Adrenal gland (tissue), 12 donors: Measurements from ENCODE around the gene HRAS. TPM values are rescaled to one million over a fixed set of nuclear protein-coding genes. Genes with fewer than 3 reads are reported as not detected.

ENCODE experiments used
- DNase-seq, 7 donors: peaks; one replicate each; pipeline ENCODE4 v3.0.0-alpha.2; 2019 to 2020
- H3K27ac ChIP-seq, 5 donors: fragments of 200-600 bp; sonication (generic) in 4 of 5; 1 replicate in 3 of 5; 2 replicates in 2 of 5; pipeline versions ENCODE4 v1.5.1 to v1.8.0; 2016 to 2020; ENCODE audit warnings: mild to moderate bottlenecking in 1 of 5
- H3K27me3 ChIP-seq: fragments of 200-600 bp; 2 replicates; pipeline ENCODE4 v1.8.0; 2021
- H3K36me3 ChIP-seq, 2 donors: fragments of 200-600 bp; replicated peaks in 1 of 2; 1 replicate in 1 of 2; 2 replicates in 1 of 2; pipeline versions ENCODE4 v1.5.1 to v1.8.0; 2018 to 2022
- H3K4me1 ChIP-seq, 2 donors: fragments of 200-600 bp; replicated peaks in 1 of 2; 1 replicate in 1 of 2; 2 replicates in 1 of 2; pipeline versions ENCODE4 v1.5.1 to v1.8.0; 2018 to 2021
- H3K4me3 ChIP-seq, 4 donors: fragments of 200-600 bp; sonication (generic) in 3 of 4; one replicate each; pipeline ENCODE4 v1.5.1; 2016 to 2018
- H3K9me3 ChIP-seq, 3 donors: fragments of 200-600 bp; sonication (generic) in 1 of 3; replicated peaks in 1 of 3; 1 replicate in 2 of 3; 2 replicates in 1 of 3; pipeline versions ENCODE4 v1.5.1 to v1.8.0; 2016 to 2021
- POLR2A ChIP-seq, 2 donors: fragments of 450-650 bp; IDR thresholded peaks; one replicate each; pipeline ENCODE4 v1.6.1; 2017; ENCODE audit warnings: antibody characterized with exemption in 2 of 2, mild to moderate bottlenecking in 2 of 2, moderate library complexity in 1 of 2
- WGBS, 4 donors: extraction: QIAGEN DNeasy Blood & Tissue Kit in 2 of 4; methylation state at CpG; one replicate each; pipeline versions ENCODE4 v1.1.5 to v1.1.7; 2013 to 2017; 5-methylcytosine and 5-hydroxymethylcytosine counted together
- intact Hi-C, 2 donors: fragments of 100-400 bp; cut with DNase I; formaldehyde crosslinking; loops; one replicate each; pipeline versions ENCODE4 v1.14.1 to v1.15.0; 2022 to 2023
- polyA plus RNA-seq, 3 donors: library from polyadenylated mRNA; stranded (reverse); fragments of 200-250 nt in 2 of 3; fragments of 350-450 nt in 1 of 3; fragmentation: Illumina TruSeq in 1 of 3; extraction: RNeasy Lipid Tissue Mini Kit (QIAGEN cat#74804) in 1 of 3; gene quantifications; one replicate each; pipeline ENCODE4 v1.2.3, GENCODE V29; 2013 to 2014
- total RNA-seq, 9 donors: library from RNA; depleted of rRNA in 4 of 9; stranded (reverse); fragments of >200 nt in 4 of 9; fragments of 120-200 nt in 1 of 9; fragmentation: NEBNext Ultra II Directional in 1 of 9; extraction: Animal tissue kit (Norgen Biotek cat#: 25700) in 1 of 9; gene quantifications; one replicate each; pipeline versions ENCODE4 v1.1.0 to v1.2.4, GENCODE V29; 2013 to 2023
- TF ChIP-seq, protein P1 (sequence below), 6 experiments: fragments of 450-650 bp in 4 of 6; fragments of 200-600 bp in 2 of 6; sonication (generic) in 1 of 6; IDR thresholded peaks; 1 replicate in 5 of 6; 2 replicates in 1 of 6; pipeline versions ENCODE4 v1.5.1 to v1.8.0; 2016 to 2021; ENCODE audit warnings: antibody characterized with exemption in 6 of 6, mild to moderate bottlenecking in 2 of 6, moderate library complexity in 1 of 6
- donor health status: healthy with polysubstance abuse.
- donor health status: Bipolar disorder and iron deficiency.
- donor health status: DM: yes; HTN: yes; CAD: no.
- donor health status: DM: no; HTN: no; CAD: no.
- donor health status: DM: no; HTN: no; CAD: no.
- donor health status: DM: yes; HTN: yes; CAD: no.

The HRAS gene
- total and polyA plus RNA-seq, 12 donors = 10.8 to 190 (median 39.0) TPM

DNA sequence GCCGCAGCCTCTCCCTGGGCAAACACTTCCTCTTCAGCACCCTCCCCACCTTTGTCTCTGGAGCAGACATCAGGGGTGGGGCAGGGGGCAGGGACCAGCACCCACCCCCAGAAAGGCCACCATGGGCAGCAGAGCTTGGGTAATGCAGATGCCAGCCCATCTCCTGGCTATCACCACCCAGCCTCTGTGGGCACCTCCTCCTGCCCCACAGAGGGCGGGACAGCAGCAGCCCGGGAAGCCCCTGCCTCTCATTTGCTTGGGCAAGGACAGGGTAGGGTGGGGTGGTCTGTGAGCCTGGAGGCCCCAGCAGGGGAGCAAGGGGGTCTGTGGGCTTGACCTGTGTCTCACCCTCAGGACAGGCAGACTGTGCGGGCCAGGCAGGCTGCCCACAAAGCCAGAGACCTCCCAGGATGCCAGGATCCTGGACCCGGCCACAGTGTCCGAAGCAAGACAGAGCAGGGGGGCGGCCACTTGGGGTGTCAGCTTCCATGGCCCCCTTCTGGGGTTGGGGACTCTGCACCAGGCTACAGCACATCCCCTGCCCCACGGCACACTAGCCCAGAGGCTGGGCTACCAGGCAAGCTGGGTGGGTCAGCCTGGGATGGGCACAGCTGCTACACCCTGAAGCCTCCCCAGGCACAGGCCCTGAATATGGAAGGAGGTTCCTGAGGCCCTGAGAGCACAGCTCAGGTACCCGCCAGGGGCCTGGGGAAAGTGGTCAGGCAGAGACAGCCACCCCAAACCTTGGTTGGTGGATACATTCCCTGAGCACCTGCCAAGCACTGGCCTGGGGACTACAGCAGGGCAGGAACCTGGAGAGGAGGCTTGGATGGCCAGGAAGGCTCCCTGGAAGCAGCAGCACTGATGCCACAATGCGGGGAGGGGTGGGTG is 32.8 kb downstream of the HRAS start:
- WGBS, 4 donors = 63 to 100% (median 79%) methylated on average over 1 to 10 of the region's 10 CpGs
- Histone ChIP-seq H3K27me3 (no peaks in the 10 kb centered on the region), H3K4me1 (peaks cover 21 to 38% of the 10 kb centered on the region in 2 donors), H3K36me3 (peaks cover 0 to 45% of the 10 kb centered on the region in 2 donors), H3K4me3 (peak overlapping the region in 1 of 4 donors; percentile 56), H3K27ac (peak overlapping the region in 3 of 5 donors; percentile 67 to 85 (median 81)), H3K9me3 (no peaks in the 10 kb centered on the region)
- intact Hi-C loops = loop anchor here (5.0 to 10.0 kb wide), 2 partner anchors 48 to 50 kb away; partner anchors contain the start of gene PTDSS2 (in 2 of the 2)
- peak in 2 of 7 donors; percentile 29 to 37 for DNase-seq
- no peak for TF ChIP-seq POLR2A (IDR thresholded peaks at IDR 0.05)
- TF ChIP-seq, protein P1, sequence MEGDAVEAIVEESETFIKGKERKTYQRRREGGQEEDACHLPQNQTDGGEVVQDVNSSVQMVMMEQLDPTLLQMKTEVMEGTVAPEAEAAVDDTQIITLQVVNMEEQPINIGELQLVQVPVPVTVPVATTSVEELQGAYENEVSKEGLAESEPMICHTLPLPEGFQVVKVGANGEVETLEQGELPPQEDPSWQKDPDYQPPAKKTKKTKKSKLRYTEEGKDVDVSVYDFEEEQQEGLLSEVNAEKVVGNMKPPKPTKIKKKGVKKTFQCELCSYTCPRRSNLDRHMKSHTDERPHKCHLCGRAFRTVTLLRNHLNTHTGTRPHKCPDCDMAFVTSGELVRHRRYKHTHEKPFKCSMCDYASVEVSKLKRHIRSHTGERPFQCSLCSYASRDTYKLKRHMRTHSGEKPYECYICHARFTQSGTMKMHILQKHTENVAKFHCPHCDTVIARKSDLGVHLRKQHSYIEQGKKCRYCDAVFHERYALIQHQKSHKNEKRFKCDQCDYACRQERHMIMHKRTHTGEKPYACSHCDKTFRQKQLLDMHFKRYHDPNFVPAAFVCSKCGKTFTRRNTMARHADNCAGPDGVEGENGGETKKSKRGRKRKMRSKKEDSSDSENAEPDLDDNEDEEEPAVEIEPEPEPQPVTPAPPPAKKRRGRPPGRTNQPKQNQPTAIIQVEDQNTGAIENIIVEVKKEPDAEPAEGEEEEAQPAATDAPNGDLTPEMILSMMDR (IDR thresholded peaks at IDR 0.05) = no peak

DNA sequence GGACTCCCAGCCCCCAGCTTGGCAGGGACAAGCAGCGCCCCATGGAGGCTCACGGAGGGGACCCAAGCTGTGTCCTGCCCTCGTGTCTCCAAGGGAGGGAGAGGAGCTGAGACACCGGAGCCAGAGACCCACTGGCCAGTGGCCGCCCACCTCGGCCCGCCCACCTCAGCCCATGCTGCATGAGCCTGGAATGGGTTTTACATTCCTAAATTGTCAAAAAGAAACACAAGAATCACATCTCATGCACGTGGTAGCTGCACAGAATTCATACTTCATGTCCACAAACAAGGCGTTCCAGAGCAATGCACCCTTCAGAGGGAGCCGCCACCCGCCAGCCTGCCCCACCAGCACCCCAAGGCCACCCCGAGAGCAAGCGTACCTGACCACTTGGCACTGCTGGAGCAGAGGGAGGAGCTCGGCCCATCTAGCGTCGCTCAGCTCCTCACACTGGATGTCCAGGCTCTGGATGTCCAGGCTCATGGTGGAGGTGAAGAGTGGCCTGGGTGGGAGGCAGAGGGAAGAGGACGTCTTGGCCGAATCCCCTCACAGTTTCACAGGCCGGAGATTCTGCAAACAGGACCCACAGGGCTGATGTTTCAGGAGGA is 33.6 kb downstream of the HRAS start:
- Histone ChIP-seq H3K27ac (peak overlapping the region in 1 of 5 donors; percentile 85), H3K4me1 (peaks cover 20 to 36% of the 10 kb centered on the region in 2 donors), H3K9me3 (no peaks in the 10 kb centered on the region), H3K36me3 (peaks cover 0 to 52% of the 10 kb centered on the region in 2 donors), H3K4me3 (no peak overlapping the region), H3K27me3 (no peaks in the 10 kb centered on the region)
- intact Hi-C loops = loop anchor here (5.0 to 10.0 kb wide), 2 partner anchors 47 to 49 kb away; partner anchors contain the start of gene PTDSS2 (in 2 of the 2)
- WGBS, 4 donors = 71 to 81% (median 76%) methylated on average over 6 to 19 of the region's 19 CpGs
- peak in 1 of 7 donors; percentile 35 for DNase-seq
- no peak for TF ChIP-seq POLR2A (IDR thresholded peaks at IDR 0.05)
- TF ChIP-seq, protein P1 (IDR thresholded peaks at IDR 0.05) = no peak

DNA sequence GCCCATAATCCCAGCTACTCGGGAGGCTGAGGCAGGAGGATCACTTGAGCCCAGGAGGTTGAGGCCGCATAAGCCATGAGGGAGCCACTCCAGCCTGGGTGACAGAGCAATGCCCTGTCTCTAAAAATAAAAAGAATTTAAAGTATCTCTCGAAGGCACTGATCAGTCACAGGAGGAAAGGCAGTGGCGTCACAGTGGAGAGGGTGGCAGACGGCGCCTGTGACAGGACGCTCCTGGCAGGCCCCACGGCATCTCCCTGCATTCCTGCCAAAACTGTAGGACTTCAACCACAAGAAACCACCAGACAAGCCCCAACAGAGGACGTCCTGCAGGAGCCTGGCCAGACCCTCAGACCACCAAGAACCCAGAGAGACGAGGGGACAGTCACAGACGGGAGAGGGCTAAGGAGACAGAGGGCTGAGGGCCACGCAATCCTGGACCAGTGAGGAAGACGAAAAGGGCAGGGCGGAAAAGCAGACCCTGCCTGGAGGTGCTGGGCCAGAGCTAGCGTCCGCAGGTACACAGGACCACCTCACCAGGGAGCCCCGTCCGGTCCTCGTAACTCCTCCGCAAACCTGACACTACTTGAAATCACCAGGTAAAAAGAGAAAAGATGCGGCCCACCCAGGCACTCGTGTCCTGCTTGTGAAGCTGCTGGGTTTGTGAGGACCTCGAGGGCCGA is 34.2 kb downstream of the HRAS start:
- peaks cover 19 to 36% of the 10 kb centered on the region in 2 donors for H3K4me1 ChIP-seq
- peaks cover 0 to 59% of the 10 kb centered on the region in 2 donors for H3K36me3 ChIP-seq
- TF ChIP-seq, protein P1 (IDR thresholded peaks at IDR 0.05) = no peak
- TF ChIP-seq POLR2A (IDR thresholded peaks at IDR 0.05) = no peak
- intact Hi-C loops = loop anchor here (5.0 to 10.0 kb wide), 2 partner anchors 46 to 49 kb away; partner anchors contain the start of gene PTDSS2 (in 2 of the 2)
- no peaks in the 10 kb centered on the region for H3K9me3 ChIP-seq
- DNase-seq = no peak
- H3K27ac ChIP-seq = no peak overlapping the region
- 91 to 95% (median 94%) methylated on average over 22 to 24 of the region's 24 CpGs for WGBS, 4 donors
- H3K4me3 ChIP-seq = no peak overlapping the region
- H3K27me3 ChIP-seq = no peaks in the 10 kb centered on the region
